Stromal cell of bone marrow (primary cell): ENCODE results near the gene PDCD2L.
"Not testable (repeated sequence)": the region's sequence is repeated elsewhere in the genome, so short reads cannot be mapped to it uniquely, and the experiment has no call there.

Source experiments
- DNase-seq: peaks from one replicate; pipeline ENCODE4 v3.0.0-alpha.2; 2012; ENCODE audit warnings: low read depth

PDCD2L gene

GRCh38 chr19:34469026-34469425 is 64.8 kb downstream of the PDCD2L start:
- not testable (repeated sequence) for DNase-seq

DNA sequence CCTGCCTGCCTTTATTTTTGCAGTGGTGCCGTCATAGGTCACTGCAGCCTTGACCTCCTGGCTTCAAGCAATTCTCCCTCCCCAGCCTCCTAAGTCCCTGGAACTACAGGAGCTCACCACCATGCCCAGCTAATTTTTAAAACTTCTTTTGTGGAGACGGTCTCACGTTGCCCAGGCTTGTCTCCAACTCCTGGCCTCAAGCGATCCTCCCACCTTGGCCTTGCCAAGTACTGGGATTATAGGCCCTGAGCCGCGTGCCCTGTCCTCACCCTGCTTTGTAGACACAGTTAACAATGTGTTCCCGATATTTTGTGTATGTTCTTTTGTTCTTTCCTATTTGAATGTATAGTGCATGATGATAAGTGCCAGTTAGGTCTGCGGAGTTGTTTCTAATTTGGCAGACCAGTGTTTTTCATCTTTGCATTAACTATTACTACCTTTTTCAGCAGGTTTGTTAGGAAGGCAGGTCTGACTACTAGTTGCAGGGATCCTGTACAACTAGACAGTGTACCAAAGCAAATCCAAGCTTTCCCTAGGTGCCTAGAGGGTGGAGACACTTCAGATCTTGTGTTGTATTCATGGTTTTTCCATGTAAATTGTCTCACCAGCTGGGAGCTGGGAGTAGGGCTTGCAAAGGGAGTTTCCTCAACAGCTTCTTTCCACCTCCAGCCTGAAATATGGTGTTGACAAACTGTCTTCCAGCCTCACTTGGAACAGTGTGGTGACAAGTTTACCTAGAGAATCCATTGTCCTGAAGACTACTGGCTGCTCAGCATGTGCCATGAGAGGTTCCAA is 67.9 kb downstream of the PDCD2L start:
- DNase-seq = no peak

- no peak for DNase-seq
Measured at GRCh38 chr19:34474233-34474989, 70.2 kb downstream of the PDCD2L start.

DNA sequence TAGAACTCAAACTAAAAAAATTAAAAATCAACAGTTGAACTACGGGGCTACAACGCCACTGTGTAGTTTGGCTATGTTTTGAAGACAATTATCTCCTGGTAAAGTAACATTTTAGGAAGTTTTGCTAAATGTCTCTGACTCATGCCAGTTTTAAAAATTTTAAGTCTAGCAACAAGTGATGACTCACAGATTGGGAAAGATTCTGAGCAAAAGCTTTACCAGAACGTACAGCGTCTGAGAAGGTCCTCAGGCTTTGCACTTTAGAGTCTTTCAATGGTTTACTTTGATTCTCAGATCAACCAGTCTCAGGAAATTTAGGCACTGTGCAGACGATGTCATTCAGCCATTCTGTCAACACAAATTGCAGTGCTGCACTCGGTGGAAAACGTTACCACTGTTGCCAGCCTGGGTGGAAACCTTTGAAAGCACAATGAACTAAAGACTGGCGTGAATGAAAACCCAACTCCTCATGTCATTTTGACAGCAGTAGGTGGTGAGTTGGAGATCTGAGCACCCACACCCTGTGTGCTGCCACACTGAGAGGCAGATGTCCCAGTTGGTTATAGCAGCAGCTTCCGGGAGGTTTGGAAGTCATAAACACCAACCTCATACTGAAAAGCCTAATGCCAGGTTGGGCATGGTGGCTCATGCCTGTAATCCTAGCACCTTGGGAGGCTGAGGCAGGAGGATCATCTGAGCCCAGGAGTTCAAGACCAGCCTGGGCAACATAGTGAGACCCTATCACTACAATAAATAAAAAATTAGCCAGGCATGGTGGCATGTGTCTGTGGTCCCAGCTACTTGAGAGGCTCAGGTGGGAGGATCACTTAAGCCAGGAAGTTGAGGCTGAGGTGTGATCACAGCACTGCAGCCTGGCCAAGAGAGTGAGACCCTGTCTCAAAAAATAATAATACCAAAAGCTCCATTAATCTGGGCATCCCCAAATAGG is 71.1 kb downstream of the PDCD2L start:
- peak; percentile 88 for DNase-seq
